SW 1271 (cell line): ENCODE results near the gene POP4.

ENCODE experiments used
- DNase-seq, 2 experiments: peaks; one replicate each; lab custom pipeline; 2025; lab: John Stamatoyannopoulos, UW

POP4 gene

GRCh38 chr19:29629836-29630534 is 23.9 kb downstream of the POP4 start:
- DNase-seq, result no peak

GRCh38 chr19:29630655-29631054 is 24.6 kb downstream of the POP4 start:
- DNase-seq, result no peak

- no peak for DNase-seq
Observed at GRCh38 chr19:29631450-29631849, 25.4 kb downstream of the POP4 start.

- no peak for DNase-seq
Observed at GRCh38 chr19:29634002-29634401, 27.9 kb downstream of the POP4 start.

DNA sequence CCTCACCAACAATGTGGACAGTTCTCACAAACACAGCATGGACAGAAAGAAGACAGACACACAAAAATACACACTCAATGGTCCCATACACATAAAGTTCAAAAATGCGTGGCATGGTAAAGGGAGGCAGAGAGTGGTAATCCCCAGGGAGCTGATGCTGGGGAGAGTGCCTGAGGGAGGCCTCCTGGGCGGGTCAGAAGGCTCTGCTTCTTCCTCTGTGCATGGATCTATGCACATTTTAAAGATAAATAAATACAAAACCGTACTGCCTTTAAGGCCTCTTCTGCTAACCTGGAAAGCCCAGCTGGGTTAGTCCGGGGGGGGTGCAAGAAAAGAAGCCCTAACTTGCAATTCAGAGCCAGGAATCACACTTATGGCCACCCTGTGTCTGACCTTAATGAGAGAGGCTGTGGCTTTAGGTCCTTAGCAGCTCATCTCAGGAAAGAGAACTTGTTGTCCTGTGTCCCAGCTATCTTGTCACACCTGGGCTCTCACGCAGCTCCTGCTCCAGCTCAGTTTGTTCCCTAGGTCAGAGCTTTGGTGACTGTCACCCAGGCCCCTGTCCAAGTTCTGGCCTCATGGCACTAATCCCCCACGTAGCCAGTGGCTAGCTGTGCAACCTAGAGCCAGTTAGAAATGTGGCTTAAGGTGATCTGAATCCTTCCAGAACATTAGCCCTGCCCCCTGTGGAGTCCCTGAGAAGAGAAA is 28.5 kb downstream of the POP4 start:
- DNase-seq, result no peak

GRCh38 chr19:29635963-29636362 is 29.9 kb downstream of the POP4 start:
- no peak for DNase-seq

DNA sequence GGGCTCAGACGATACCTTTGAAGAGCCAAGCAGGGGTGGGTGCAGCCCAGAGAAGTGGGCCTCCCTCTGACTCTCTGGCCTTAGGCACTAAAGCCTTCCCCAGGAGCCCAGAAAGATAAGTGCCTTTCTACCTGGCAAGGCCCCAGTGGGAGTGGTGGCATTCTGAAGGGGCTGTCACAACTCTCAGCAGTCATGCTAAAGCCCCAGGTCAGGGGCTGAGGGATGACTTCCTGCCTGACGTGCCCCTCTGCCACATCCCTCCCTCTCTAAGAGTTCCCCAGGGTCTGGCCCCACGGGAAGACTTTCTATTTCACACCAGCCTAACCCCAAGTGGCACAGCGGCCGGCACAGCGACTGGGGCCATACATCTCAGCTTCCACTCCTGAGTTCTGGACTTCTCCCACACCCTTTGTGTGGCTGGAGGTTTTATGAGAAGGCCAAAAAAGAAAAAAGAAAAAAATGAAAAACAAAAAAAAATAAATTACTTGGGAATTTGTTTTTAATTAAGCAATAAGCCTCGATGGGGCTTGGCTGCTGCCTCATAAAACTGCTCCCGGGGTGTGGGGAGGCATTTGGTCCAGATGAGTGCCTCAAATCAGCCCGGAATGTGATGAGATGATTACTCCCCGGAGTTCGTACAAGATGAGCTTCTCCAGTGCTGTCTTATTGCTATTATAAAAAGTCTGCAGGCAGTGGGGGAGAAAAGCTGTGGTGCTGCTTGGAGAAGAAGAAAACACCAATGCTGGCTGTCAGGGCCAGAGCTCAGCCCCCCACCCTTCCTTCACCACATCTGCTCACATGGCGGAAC is 30.7 kb downstream of the POP4 start:
- DNase-seq, result no peak

DNA sequence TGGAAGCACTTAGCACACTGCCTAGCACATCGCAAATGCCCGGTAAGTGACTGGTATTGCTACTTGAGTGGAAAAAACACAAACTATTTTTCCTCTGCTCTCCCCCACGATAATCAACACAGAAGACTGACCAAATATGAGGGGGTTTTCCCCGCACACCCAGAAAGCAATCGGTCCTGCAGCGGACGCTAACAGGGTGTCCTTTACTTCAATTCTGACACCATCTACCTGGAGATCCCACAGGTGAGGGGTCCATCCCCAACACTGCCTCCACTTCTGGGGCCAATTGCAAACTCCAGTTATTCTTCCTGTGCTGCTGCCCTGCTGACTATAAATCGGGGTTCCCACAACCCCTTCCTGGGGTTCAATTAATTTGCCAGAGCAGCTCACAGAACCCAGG is 33.0 kb downstream of the POP4 start:
- DNase-seq, result no peak

GRCh38 chr19:29640231-29640630 is 34.1 kb downstream of the POP4 start:
- DNase-seq, result no peak

GRCh38 chr19:29641597-29641996 is 35.5 kb downstream of the POP4 start:
- DNase-seq, result no peak

- DNase-seq, result no peak
Observed at GRCh38 chr19:29643361-29643935, 37.4 kb downstream of the POP4 start.

- no peak for DNase-seq
Observed at GRCh38 chr19:29644210-29644609, 38.1 kb downstream of the POP4 start.

- DNase-seq, result no peak
Observed at GRCh38 chr19:29645491-29645867, 39.4 kb downstream of the POP4 start.

- DNase-seq, result no peak
Observed at GRCh38 chr19:29645911-29646310, 39.8 kb downstream of the POP4 start.

- DNase-seq, result no peak
Observed at GRCh38 chr19:29650772-29651387, 44.8 kb downstream of the POP4 start.

DNA sequence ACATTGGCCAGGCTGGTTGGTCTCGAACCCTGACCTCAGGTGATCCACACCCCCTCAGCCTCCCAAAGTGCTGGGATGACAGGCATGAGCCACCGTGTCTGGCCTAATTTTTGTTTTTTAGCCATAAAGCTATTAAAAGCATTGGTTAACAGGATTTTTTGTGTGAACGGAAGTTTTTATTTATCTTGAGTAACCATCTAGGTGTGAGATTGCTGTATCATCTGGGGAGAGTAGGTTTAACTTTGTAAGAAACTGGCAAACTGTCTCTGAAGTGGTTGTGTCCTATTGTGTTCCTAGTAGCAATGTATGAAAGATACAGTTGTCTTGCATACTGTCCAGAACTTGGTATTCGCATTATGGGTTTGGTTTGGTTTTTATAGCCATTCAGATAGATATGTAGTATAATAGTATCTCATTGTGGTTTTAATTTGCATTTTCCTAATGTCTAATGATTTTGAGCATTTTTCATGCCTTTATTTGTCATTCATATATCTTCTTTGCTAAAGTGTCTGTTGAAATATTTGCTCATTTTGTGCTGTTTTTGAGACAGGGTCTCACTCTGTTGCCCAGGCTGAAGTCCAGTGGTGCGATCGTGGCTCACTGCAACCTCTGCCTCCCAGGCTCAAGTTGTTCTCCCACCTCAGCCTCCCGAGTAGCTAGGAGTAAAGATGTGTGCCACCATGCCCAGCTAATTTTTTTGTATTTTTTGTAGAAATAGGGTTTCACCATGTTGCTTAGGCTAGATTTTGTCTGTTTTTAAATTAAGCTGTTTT is 45.7 kb downstream of the POP4 start:
- DNase-seq, result no peak

GRCh38 chr19:29653398-29653797 is 47.3 kb downstream of the POP4 start:
- no peak for DNase-seq

- no peak for DNase-seq
Observed at GRCh38 chr19:29655648-29656335, 49.7 kb downstream of the POP4 start.

- DNase-seq, result no peak
Observed at GRCh38 chr19:29658221-29658991, 52.3 kb downstream of the POP4 start.

DNA sequence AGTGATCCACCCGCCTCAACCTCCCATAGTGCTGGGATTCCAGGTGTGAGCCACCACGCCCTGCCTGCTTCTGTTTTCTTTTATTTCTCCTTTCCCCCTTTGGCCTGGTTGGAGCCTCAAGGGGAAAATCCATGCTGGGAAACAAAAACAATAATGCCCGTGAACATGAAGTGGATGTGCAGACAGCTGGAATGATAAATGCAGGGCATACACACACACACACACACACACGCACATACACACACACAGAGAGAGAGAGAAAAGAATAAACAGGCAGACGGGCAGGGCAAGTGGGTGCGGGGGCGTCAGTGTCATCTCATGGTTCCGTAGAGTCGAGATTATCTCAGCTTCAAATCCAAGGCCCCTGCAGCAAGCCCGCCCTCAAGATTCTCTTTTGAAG is 54.8 kb downstream of the POP4 start:
- no peak for DNase-seq
